Mucosa of descending colon (tissue), 3 donors: ENCODE data around the gene TCERG1L. TPM values are rescaled to one million over a fixed set of nuclear protein-coding genes. Genes with fewer than 3 reads are reported as not detected.
"Not testable (repeated sequence)": the region's sequence is repeated elsewhere in the genome, so short reads cannot be mapped to it uniquely, and the experiment has no call there.

Experiments
- ATAC-seq: fragments of 200-7000 bp; cut with Tn5 transposase; one replicate; pipeline ENCODE4 v1.9.1; 2020; ENCODE audit warnings: mild to moderate bottlenecking, moderate library complexity
- DNase-seq, 3 donors: peaks; one replicate each; pipeline ENCODE4 v3.0.0-alpha.2; 2020
- H3K36me3 ChIP-seq: fragments of 200-600 bp; one replicate; pipeline ENCODE4 v1.8.0; 2021; ENCODE audit warnings: low read depth, mild to moderate bottlenecking
- H3K4me1 ChIP-seq: fragments of 200-600 bp; one replicate; pipeline ENCODE4 v1.8.0; 2021; ENCODE audit warnings: low read depth, mild to moderate bottlenecking
- H3K4me3 ChIP-seq: fragments of 200-600 bp; one replicate; pipeline ENCODE4 v1.8.0; 2021; ENCODE audit warnings: mild to moderate bottlenecking
- H3K9me3 ChIP-seq: fragments of 200-600 bp; one replicate; pipeline ENCODE4 v1.8.0; 2021; ENCODE audit warnings: mild to moderate bottlenecking
- intact Hi-C, 2 donors: fragments of 100-400 bp; cut with DNase I in 1 of 2; cut with micrococcal nuclease in 1 of 2; formaldehyde crosslinking; loops; one replicate each; pipeline versions ENCODE4 v1.11.0 to v1.11.1; 2022; cut with DNase I, micrococcal nuclease
- total RNA-seq, 3 donors: library from RNA; stranded (reverse); fragmentation: NEBNext Ultra II Directional in 2 of 3; extraction: Animal tissue kit (Norgen Biotek cat#: 25700) in 2 of 3; gene quantifications; one replicate each; pipeline versions ENCODE4 v1.2.1 to v1.2.4, GENCODE V29; 2021 to 2023
- TF ChIP-seq, protein P1 (sequence below): fragments of 200-600 bp; IDR thresholded peaks from one replicate; pipeline ENCODE4 v1.8.0; 2022; ENCODE audit warnings: antibody characterized with exemption, mild to moderate bottlenecking
- donor health status: DM: no; HTN: no; CAD: no; lungs with moderate emphysema.
- donor health status: DM: no; HTN: no; CAD: no.
- donor health status: DM: no; HTN: yes; CAD: no.

TCERG1L gene
- total RNA-seq, 3 donors from 2014 or later, result not detected

DNA sequence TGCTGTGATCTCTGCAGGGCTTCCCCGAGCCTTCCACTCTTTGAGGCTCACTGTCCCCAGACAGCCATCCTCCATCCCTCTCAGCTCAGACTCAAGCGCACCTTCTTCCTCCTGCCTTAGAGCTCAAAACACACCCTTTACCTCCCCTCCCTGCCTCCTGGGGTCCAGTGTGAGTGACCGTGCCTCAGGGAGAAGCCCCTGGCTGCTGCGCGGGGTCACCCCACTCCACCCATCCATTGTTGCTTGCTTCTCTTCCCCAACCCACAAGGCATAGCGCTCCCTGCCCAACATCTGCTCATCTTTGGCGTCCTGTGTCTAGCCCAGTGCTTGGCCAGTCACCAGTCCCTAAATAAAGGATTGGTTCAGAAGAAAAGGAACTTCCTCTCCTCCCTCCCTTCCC lies 170.3 kb downstream of the TCERG1L start:
- intact Hi-C loops, result no loop called here
- DNase-seq, result no peak
- Histone ChIP-seq H3K4me1 (no peaks in the 10 kb centered on the region), H3K4me3 (no peak overlapping the region), H3K9me3 (peaks cover 4% of the 10 kb centered on the region), H3K36me3 (no peaks in the 10 kb centered on the region)
- TF ChIP-seq, protein P1, sequence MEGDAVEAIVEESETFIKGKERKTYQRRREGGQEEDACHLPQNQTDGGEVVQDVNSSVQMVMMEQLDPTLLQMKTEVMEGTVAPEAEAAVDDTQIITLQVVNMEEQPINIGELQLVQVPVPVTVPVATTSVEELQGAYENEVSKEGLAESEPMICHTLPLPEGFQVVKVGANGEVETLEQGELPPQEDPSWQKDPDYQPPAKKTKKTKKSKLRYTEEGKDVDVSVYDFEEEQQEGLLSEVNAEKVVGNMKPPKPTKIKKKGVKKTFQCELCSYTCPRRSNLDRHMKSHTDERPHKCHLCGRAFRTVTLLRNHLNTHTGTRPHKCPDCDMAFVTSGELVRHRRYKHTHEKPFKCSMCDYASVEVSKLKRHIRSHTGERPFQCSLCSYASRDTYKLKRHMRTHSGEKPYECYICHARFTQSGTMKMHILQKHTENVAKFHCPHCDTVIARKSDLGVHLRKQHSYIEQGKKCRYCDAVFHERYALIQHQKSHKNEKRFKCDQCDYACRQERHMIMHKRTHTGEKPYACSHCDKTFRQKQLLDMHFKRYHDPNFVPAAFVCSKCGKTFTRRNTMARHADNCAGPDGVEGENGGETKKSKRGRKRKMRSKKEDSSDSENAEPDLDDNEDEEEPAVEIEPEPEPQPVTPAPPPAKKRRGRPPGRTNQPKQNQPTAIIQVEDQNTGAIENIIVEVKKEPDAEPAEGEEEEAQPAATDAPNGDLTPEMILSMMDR, result no peak
- ATAC-seq, result no peak

DNA sequence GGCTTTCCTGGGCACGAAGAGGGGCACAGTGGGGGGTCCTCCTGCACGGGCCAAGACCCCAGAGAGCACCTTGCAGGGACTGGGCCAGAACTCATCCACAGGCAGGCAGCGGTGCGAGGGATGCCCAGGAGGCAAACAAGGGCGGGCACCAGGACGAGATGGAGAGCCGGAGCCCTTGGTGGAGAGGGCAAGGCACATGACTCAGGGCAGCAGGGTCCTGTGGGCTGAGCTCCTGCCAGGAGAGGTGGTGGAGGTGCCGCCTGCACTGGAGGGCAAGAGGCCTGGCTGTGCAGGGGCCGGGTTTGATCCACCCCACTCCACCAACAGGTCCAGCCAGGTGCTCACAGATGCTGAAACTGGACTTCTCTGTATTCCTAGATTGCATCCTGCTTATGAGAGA lies 170.9 kb downstream of the TCERG1L start:
- DNase-seq (no peak), ATAC-seq (no peak)
- Histone ChIP-seq H3K9me3 (peaks cover 4% of the 10 kb centered on the region), H3K4me1 (no peaks in the 10 kb centered on the region), H3K36me3 (no peaks in the 10 kb centered on the region), H3K4me3 (no peak overlapping the region)
- intact Hi-C loops, result no loop called here
- TF ChIP-seq, protein P1, result no peak

DNA sequence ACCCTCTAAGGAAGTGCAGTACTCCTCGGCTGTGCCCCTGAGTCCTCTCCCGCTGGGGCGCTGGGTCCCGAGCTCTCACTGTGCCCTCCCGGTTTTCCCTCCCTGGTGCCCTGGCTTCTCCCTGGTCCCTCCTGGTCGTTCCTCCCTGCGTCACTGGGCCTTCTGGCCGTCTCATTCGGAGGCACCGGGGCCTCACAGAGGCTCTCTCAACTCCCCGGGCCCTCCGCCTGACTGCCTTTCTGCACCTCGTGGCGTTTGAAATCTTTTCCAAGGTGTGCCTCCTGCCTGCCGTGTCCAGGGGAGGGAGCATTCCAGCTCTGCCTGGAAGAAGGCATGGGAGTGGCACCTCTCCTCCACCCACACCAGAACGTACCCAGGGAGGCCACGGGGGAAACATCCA lies 174.3 kb downstream of the TCERG1L start:
- Histone ChIP-seq H3K4me1 (no peaks in the 10 kb centered on the region), H3K4me3 (no peak overlapping the region), H3K36me3 (no peaks in the 10 kb centered on the region), H3K9me3 (peaks cover 4% of the 10 kb centered on the region)
- intact Hi-C loops, result no loop called here
- DNase-seq, result no peak
- no peak for ATAC-seq
- TF ChIP-seq, protein P1, result no peak

DNA sequence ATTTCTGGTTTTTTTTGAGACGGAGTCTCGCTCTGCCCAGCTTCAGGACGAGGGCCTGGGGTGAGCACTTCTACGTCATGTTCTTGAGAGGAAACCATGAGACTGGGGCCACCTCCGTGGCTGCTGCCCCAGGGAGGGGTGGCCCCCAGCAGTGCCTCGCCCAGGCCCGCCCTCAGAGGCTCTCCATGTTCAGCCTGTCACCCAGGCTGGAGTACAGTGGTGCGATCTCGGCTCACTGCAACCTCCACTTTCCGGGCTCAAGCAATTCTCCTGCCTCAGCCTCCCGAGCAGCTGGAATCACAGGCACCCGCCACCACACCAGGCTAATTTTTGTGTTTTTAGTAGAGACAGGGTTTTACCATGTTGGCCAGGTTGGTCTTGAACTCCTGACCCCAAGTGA lies 175.2 kb downstream of the TCERG1L start:
- DNase-seq, intact Hi-C loops, H3K9me3 ChIP-seq, H3K4me3 ChIP-seq, ATAC-seq, H3K4me1 ChIP-seq, H3K36me3 ChIP-seq: not testable (repeated sequence)

DNA sequence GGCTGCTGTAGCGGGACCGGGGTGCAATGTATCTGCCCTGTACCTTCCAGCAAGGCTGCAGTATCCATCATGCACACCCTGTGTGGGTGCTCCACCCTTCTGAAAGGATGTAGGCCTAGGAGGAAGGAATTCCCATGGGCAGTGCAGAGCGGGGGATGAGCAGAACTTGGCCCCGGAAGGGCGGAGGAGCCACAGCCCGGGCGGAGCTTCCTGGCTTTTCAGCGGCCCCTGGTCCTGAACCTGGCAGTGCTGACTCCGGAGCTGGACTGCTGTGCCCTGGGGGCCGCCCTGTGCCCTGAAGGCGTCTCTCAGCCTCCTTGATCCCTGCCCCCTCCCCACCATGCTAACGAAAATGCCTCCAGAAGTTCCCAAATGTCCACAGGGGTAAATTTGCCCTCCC lies 175.8 kb downstream of the TCERG1L start:
- intact Hi-C loops, result no loop called here
- Histone ChIP-seq H3K4me3 (no peak overlapping the region), H3K4me1 (no peaks in the 10 kb centered on the region), H3K9me3 (no peaks in the 10 kb centered on the region), H3K36me3 (no peaks in the 10 kb centered on the region)
- DNase-seq, result no peak
- TF ChIP-seq, protein P1, result no peak
- no peak for ATAC-seq

DNA sequence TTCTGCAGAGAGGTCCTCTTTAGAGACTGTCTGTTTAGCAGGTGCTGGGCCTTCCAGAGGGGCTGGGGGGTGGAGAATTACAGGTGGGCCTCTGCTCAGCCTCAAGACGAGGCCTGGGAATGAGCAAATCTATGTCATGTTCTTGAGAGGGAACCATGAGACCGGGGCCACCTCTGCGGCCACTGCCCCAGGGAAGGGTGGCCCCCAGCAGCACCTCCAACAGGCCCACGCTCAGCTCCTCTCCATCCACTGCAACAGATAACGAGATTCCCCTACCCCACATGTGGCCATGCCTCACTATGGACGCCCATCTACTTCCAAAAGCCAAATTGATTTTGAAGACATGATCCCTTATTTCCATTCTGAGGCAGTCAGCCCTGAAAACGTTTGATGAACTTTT lies 176.9 kb downstream of the TCERG1L start:
- ATAC-seq (no peak), DNase-seq (no peak)
- TF ChIP-seq, protein P1, result no peak
- Histone ChIP-seq H3K4me1 (no peaks in the 10 kb centered on the region), H3K9me3 (no peaks in the 10 kb centered on the region), H3K36me3 (no peaks in the 10 kb centered on the region), H3K4me3 (no peak overlapping the region)
- intact Hi-C loops, result no loop called here
